ENCODE data around the gene IL1RAPL2.

The IL1RAPL2 gene

GRCh38 chrX:105483011-105483410 is 917.0 kb downstream of the IL1RAPL2 start:
- no peak for DNase-seq (ENCODE audit: low read depth)
- no peak for TF ChIP-seq CTCF (IDR thresholded peaks at IDR 0.05; ENCODE audit: control insufficient read depth, extremely low read depth, insufficient read depth)
- no peak overlapping the region for H3K4me3 ChIP-seq (ENCODE audit: low read depth, low read length)

- DNase-seq (ENCODE audit: low read depth) = no peak
- no peak for TF ChIP-seq CTCF (IDR thresholded peaks at IDR 0.05; ENCODE audit: control insufficient read depth, extremely low read depth, insufficient read depth)
These were observed 922.7 kb downstream of the IL1RAPL2 start for GRCh38 chrX:105488716-105489115.

GRCh38 chrX:105495376-105495775 is 929.4 kb downstream of the IL1RAPL2 start:
- no peak for TF ChIP-seq CTCF (IDR thresholded peaks at IDR 0.05; ENCODE audit: control insufficient read depth, extremely low read depth, insufficient read depth)
- no peak for DNase-seq (ENCODE audit: low read depth)
- no peak overlapping the region for H3K4me3 ChIP-seq (ENCODE audit: low read depth, low read length)

More at GRCh38 chrX:105488716-105489115, 922.7 kb downstream of the IL1RAPL2 start:
- no peak overlapping the region for H3K4me3 ChIP-seq (ENCODE audit: low read depth, low read length)

GRCh38 chrX:105502336-105502735 is 936.3 kb downstream of the IL1RAPL2 start:
- no peak for DNase-seq (ENCODE audit: low read depth)
- no peak for TF ChIP-seq CTCF (IDR thresholded peaks at IDR 0.05; ENCODE audit: control insufficient read depth, extremely low read depth, insufficient read depth)

GRCh38 chrX:105515561-105515960 is 949.6 kb downstream of the IL1RAPL2 start:
- H3K4me3 ChIP-seq (ENCODE audit: low read depth, low read length) = no peak overlapping the region
- no peak for DNase-seq (ENCODE audit: low read depth)
- TF ChIP-seq CTCF (IDR thresholded peaks at IDR 0.05; ENCODE audit: control insufficient read depth, extremely low read depth, insufficient read depth) = no peak

More at GRCh38 chrX:105502336-105502735, 936.3 kb downstream of the IL1RAPL2 start:
- no peak overlapping the region for H3K4me3 ChIP-seq (ENCODE audit: low read depth, low read length)

GRCh38 chrX:105526431-105526830 is 960.4 kb downstream of the IL1RAPL2 start:
- no peak for TF ChIP-seq CTCF (IDR thresholded peaks at IDR 0.05; ENCODE audit: control insufficient read depth, extremely low read depth, insufficient read depth)
- no peak for DNase-seq (ENCODE audit: low read depth)
- no peak overlapping the region for H3K4me3 ChIP-seq (ENCODE audit: low read depth, low read length)

GRCh38 chrX:105527759-105528158 is 961.8 kb downstream of the IL1RAPL2 start:
- TF ChIP-seq CTCF (IDR thresholded peaks at IDR 0.05; ENCODE audit: control insufficient read depth, extremely low read depth, insufficient read depth) = no peak
- no peak for DNase-seq (ENCODE audit: low read depth)

More at GRCh38 chrX:105527759-105528158, 961.8 kb downstream of the IL1RAPL2 start:
- H3K4me3 ChIP-seq (ENCODE audit: low read depth, low read length) = no peak overlapping the region
